CD4-positive, alpha-beta T cell treated with Interleukin-6 for 4 hours (primary cell): ENCODE measurements around the gene CDYL2.
A peak's percentile ranks its signal among the peaks of the same experiment; 100 is the strongest.
"Not testable (repeated sequence)": the region's sequence is repeated elsewhere in the genome, so short reads cannot be mapped to it uniquely, and the experiment has no call there.

Experiments
- DNase-seq: peaks from one replicate; pipeline ENCODE4 v3.0.0-alpha.2; 2020; ENCODE audit warnings: mixed read lengths

The CDYL2 gene

DNA sequence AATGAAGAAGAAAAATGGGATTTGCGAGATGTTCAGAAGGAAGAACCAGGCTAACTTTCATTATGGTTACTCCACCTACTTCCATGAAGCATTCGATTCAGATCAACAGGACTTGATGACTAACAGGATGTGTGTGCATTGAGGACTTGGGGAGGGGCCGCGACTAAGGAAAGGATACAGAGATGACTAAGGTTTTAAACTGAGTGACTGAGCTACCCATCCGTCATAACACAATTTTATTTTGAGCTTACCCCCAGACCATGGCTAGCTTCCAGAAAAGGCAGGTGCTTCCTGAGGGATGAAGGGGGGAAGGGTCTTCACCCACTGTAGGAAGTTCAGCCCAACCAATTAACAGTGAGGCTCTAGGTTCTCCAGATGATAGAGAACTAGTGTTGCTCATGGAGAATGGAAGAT, 2.5 kb upstream of the CDYL2 start:
- DNase-seq = peak; percentile 67

DNA sequence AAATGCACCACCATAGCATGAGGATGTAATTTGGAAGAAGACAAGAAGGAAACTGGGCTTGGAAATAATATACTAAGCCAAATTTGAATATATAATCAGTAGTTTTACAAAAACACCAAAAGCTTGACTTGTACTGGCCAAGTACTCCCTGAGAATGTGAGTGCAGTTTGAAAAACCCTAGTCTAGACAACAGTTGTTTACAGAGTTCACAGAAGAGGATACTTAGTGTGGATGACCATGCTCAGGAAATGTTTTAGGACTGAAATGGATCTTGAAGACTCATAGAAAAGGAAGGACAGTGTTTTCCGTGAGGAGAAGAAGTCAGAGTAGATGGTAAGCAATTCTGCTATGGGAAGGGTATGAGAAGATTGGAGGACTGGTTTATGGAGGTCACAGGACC, 1.9 kb upstream of the CDYL2 start:
- DNase-seq = no peak

DNA sequence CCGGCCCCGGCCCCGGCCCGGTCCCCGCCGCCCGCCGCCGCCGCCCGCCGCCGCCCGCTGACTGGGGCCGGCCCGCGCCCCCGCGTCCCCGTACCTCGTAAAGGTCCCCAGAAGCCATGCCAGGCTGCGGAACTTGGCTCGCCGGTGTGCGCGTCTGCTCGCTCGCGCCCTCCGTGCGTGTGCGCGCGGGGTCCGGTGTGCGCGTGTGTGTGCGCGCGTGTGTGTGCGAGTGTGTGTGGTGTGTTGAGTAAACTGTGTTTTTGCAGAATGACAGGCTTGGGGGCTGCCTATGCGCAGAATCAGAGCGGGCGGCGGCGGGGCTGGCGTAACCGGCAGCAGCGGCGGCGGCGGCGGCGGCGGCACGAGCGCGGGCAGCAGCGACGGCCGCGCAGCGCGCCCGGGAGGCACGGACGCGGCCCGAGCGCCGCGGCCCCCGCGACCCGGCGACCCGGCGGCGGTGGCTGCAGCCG, 307 bp downstream of the CDYL2 start:
- peak; percentile 72 for DNase-seq

DNA sequence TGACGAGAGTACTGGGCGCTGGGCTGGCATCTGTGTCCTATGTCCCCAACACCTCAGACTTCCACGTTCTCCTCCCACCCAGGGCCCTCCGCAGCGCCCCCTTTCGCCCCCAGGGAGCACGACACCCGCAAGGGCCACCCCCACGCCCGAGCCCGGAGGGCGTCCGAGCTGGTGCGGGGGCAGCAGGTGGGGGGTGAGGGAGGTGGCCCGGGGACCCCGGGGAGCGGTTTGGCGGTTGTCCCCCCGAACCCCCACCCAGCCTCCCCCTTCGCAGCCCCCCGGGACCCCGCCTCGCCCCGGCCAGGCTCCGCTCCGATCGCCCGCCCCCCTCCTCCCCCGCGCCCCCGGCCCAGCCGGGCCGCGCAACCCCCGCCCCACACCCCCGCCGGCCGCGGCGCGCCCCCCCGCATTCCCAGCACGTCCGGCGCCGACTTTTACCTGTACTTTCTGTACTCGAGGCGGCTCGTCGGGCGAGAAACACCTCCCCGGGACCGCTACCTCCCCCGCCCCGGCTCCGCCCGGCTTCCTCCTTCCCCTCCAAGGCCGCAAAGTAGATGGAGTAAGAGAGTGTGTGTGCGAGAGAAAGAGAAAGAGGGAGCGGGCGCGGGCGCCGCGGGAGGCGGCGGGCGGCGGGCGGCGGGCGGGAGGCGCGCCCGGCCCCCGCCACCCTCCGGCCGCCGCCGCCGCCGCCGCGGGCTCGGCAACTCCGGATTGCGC, 901 bp downstream of the CDYL2 start:
- DNase-seq = peak; percentile 62

DNA sequence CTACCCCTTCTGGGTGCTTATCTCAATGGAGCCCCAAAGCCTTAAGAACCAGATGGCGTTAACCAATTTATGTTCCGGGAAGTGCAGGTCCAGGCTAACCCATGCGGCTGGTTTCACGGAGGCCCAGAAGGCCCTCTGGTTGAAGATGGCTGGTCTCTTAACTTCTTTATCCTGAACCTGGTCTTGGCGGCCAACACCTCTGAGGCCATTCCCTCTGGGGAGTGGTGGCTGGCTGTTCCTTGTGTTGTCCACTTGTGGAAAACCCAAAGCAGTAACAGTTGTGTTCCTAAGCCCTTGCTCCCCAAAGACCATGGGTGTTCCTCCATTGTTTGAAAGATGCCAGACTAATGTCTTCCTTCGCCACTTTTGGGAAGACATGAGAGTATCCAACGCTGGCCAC, 1.5 kb downstream of the CDYL2 start:
- DNase-seq = no peak

DNA sequence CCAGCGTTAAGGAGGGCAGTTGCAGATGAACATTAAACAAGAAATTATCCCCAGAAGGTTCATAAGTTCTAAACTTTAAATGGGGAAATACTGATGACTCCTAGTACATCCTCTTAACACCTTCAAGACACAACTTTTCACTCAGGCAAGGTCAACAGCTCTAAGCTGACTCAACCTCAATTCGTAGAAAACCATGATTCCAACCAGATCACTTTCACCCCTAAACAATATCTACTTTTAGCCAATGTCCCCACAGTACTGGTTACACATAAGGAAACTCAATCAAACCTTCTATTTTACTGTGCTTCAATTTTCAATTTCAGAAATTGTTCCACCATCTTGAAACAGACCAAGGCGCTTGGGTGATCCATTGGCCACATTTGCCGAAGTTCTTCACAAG, 2.3 kb downstream of the CDYL2 start:
- no peak for DNase-seq

DNA sequence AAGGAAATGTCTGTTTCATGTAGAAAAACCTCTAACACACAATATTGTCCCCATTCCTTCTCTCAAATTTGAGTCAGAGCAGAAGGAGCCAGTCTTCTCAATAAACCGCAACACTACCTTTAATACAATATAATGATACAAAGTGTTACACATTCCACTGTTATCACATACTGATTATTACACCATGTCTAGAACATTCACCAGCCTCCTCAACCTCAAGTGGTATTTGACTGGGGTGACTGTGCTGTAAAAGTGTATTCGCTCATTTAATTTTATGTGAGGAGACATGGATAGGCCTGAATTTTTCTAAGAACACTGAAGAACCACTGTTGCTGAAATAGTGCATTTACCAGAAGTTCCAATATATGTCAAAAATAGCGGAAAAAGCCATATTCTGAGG, 10.3 kb downstream of the CDYL2 start:
- no peak for DNase-seq

DNA sequence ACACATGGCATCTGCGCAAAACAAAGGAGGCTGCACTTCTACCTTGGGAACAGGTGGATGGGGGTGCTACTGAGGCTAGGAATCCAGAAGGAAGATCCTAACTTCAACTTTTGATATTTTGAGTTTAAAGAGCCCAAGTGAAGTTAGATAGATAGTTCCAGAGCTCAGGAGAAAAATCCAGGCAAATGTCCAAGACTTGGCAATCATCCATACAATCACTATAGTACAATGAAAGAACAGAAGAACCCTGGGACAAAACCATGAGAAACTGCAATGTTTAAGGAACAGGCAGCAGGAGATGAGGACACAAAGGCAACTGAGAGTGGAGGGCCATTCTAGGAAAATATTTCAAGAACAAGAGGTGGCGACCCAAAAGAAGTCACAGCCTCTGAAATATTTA, 12.4 kb downstream of the CDYL2 start:
- no peak for DNase-seq

DNA sequence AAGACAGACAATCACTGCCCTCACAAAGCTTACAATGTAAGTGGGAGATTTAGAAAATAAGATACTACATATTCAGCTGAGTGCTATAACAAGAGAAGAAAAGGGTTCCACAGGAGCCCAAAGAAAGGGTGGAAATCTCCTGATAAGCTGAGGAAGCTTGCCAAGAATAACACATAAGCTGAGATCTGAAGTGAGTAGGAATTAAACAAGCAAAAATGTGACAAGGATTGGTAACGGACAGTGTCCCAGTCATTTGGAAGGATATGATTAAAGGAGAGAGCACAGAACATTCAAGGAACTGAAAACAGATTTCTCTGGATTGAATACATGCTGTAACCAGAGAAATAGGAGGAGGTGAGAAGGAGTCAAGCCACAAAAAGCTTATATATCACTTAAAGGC, 13.0 kb downstream of the CDYL2 start:
- no peak for DNase-seq

DNA sequence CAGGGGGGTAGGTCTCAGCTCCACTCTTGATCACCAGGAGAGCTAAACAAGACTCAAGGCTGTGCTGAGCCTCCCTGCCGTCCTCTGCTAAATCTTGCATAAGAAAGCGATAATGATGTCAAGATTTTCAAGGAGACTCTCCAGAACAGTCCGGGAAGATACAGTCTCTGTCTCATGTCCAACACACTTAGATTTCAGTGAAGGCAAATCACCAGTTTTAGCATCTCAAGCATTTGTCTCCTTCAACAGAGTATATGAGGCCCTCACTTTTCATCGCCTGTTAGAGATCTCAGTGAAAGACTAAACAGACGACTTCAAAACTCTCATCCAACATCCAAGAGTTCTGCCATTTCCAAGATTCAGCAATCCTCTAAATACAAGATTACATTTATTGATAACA, 13.6 kb downstream of the CDYL2 start:
- DNase-seq = no peak

DNA sequence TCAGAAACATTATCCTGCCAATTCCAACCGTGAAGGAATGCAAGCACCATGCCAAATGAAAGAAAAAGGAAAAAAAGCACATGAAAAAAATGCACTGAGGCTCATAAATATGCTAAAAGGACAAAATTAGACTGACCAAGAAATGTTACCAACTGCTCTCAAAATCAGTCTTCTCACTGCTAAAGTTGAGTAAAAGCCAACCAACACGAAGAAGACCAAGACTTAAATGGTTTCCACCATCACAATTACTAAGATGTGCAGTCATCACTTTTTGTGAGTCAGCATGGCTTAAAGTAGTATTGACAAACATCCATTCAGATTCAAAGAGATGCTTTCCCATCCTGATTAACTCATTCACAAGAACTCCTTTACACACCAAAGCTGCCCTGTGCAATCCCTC, 16.4 kb downstream of the CDYL2 start:
- DNase-seq = no peak

DNA sequence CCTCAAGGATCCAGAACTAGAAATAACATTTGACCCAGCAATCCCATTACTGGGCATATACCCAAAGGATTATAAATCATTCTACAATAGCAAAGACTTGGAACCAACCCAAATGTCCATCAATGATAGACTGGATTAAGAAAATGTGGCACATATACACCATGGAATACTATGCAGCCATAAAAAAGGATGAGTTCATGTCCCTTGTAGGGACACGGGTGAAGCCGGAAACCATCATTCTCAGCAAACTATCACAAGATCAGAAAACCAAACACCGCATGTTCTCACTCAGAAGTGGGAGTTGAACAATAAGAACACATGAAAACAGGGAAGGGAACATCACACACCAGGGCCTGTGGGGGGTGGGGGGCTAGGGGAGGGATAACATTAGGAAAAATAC, 17.8 kb downstream of the CDYL2 start:
- not testable (repeated sequence) for DNase-seq

DNA sequence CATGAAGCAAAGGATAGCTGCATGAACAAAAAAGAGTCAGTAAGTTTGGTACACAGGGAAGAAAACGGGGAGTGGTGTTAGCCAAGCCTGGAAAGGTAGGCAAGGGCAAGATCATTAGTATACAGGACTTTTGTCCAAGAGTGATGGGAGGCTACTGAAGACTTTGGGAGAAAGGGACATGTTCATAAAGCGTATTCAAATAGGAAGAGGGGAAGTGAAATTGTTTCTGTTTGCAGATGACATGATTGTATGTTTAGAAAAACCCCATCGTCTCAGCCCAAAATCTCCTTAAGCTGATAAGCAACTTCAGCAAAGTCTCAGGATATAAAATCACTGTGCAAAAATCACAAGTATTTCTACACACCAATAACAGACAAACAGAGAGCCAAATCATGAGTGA, 19.4 kb downstream of the CDYL2 start:
- no peak for DNase-seq

DNA sequence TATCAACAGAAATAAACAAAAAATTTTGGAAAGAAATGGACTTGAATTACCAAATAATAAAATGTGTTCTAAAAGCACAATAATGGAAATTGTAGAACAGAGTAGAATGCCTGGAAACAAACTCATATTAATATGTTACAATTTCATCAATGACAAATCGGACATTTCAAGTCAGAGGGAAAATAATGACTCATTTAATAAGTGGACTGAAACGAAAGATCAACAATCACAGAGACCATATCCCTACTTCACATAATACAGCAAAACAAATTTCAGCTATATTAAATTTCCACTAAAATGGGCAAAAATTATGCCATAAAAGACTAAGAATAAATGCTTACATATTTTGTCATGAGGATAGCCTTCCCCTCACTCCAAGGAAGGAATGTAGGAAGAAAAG, 25.7 kb downstream of the CDYL2 start:
- DNase-seq = no peak

DNA sequence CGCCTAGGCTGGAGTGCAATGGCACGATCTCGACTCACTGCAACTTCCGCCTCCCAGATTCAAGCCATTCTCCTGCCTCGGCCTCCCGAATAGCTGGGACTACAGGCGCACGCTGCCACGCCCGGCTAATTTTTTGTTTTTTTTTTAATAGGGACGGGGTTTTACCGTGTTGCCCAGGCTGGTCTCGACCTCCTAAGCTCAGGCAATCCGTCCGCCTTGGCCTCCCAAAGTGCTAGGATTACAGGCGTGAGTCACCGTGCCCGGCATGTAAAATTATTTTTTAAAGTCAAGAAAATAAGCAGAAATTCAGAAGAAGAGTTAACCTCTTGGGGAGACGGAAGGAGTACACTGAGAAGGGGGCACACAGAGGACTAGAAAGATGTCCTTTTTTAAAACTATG, 27.5 kb downstream of the CDYL2 start:
- no peak for DNase-seq

DNA sequence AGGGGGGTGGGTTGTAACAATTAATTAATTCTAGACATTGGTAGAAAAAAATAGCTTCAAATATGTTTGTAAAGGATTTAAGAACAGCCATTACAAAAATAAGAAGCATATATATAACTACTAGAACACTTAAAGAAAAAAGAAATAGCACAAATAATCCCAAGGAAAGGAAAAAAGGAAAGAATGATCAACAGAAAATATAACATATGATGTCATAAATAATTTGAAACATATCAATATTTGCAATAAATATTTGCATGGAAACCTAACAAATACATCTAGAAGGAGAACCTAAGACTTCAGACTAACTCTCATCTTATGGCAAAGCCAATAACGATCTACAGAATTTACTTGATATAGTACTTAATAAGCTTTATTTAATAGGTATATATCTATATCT, 28.9 kb downstream of the CDYL2 start:
- DNase-seq = no peak

DNA sequence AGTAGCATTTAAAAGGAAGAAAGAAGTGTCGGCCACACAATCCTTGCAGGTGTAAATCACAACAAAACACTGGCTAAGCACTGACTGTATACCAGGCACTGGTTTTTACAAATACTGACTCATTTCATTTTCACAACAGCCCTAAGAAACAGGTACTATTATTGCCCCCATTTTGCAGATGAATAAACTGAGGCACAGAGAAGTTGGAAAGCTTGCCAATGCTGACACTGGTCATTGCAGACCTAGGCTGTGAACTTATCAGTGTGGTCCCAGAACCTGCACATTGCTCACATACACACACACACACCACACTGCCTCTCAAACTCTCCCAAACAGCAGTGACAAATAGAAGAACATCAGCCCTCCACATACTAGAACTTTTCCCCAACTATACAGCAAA, 37.6 kb downstream of the CDYL2 start:
- DNase-seq = no peak

DNA sequence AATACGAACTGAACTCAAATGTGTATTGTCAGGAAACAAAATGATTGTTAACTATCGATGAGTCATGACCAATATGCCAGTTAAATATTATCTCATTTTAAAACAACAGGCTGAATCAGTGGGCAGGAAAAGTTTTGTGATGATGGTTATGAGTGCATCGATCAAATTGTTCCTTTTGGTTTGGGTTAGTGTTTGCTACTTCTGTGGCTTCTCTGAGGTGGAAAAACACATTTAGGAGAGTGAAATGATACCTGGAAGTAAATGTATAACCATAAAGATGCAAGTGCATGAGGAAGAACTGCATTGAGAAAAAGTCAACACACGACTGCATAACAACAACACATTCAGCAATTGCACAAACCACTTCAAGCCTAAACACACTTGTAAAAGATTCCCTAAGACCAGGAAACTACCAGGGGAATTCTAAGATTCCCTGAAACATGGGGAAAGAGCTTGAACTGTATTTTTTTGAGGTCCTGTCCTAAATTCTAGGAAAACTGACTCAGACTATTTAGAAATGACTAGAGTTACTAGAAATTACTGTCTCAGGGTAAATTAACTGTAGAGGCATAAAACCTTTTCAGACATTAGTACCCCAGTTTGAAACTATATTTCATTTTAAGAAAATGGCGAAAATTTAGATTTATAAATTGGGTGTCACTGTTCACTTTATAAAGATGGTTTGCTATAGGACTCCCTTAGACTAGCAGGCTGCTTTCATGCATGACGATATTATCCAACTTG, 44.8 kb downstream of the CDYL2 start:
- DNase-seq = no peak

DNA sequence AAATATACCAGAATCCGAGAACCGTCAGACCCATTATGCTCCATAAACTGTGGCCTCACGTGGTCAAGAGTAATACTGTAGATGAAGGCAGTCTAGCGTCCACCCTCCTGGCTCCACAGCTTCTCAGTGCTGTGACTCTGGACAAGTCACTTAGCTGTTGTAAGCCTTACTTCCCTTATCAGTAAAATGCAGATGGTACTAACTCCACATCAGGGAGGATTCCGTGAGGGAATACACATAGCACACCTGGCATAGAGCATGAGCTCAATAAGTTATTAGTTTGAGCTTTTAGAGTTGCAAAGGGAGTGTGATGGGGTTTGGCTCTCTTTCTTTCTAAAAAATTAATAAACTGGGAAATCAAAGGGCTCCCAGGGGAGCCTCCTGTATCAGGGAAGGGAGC, 49.9 kb downstream of the CDYL2 start:
- no peak for DNase-seq

DNA sequence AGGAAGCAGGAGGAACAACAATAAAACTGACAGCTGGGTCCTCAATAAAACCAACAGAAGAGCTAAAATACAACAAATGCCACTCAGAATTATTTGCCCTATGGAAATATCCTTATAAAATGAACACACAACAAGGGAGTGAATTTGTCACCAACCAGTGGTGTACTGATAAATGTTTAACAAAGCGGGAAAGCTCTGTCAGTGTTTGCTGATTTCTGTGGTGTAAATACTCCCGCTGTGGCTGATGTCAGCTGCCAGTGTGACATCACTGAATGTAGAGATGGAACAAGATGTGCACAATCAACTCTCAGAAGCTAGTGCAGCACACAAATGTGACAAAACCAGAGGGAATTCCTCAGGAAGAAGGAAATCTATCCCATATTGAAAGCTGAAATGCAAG, 51.9 kb downstream of the CDYL2 start:
- DNase-seq = no peak

DNA sequence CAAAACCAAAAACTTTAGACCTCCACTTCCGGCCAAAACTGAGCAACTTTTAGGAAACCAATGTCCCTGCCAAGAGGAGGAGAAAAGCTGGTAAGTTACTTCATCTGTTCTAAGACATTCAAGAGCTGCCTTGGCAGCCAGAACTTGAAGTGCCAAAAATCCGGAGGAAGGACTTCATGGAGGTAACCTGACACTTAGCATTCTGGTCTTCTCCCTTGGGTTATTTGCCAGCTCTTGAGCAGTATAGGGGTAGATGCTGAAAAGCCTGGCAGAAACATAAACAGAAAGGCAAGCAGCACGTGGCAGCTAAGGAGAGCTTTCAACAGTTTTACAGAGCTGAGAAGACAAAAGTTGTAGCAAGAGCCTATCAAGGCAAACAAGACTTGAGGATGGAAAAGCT, 53.2 kb downstream of the CDYL2 start:
- no peak for DNase-seq

DNA sequence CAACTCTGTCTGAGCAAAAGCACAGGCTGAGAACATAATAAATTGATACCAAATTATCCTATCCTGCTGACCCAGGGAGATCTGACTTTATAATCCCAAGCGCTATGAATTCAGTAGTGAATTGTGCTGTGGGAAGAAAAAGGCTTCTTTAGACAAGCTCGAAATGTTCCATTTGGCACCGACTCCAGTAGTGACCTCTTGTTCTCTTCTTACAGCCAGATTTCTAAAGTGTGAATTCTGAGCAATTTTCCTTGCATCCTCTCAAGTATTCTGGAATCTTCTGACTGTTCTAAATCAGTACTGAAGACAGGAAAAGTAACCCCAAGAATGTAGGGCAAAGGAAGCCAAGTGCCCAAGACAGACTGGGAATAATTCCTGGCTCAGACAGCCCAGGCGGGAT, 58.2 kb downstream of the CDYL2 start:
- no peak for DNase-seq

DNA sequence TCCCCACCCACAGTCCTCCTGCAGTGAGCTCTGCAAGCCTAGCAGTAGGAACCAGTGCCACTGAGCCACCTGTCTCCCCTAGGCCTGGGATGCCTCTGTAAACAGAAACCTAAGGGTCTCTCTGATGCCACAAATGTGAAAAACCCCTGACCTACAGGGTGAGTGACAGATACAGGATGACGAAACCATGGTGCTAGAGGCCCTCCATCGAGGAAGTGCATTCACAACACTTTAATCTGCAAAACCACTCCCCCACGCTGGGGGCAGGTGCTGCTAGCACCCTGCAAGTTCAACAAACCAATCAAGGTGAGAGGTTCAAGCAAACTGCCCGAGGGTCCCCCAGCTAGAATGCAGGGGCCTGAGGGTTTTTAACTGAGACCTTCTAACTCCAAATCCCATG, 59.5 kb downstream of the CDYL2 start:
- no peak for DNase-seq

DNA sequence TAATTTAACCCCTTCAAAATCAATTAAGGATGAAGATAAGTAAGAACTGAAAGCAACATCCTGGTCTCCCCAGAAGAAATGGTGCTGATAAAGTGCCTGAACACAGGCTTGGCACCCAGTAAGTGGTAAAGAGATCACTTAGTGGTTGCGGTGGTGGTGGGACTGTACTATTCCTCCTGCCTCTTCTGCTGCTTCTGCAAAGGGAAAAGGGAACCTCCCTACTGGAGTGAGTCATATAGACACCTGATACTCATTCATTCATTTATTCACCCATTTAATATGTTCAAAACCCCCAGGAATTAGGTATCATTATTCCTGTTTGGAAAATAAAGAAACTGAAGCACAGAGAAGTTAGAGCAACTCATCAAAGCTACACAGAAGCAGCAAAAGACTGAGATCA, 60.6 kb downstream of the CDYL2 start:
- DNase-seq = no peak

DNA sequence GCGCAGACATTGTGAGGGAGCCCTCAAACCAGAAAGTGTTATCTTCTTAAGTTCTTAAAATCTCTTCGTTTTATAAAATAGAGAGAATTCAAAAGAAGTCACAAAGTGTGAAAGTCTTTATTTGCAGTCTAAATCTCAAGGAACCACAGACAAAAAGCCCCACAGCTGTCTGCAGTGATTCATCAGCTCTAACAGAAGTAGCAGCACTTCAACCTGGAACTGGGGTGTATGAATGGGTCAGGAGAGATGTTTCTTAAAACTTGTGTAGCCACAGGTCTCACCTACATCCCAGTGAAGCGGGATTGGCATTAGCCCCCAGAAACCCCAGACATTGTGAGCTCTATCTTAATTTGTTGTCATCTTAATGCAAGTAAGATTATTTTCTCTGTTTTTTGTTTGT, 61.1 kb downstream of the CDYL2 start:
- DNase-seq = no peak
